Panc1 (cell line): ENCODE measurements around the gene TSC1. TPM values are rescaled to one million over a fixed set of nuclear protein-coding genes. Genes with fewer than 3 reads are reported as not detected.

ENCODE experiments used
- ATAC-seq: fragments of 200-7000 bp; cut with Tn5 transposase; 2 replicates; pipeline ENCODE4 v1.9.1; 2020; ENCODE audit warnings: mild to moderate bottlenecking, moderate library complexity
- BruUV-seq: library from RNA; stranded (reverse); fragments of 400-500 nt; replicated peaks from 2 replicates; lab custom pipeline; 2021; lab: Mats Ljungman, UMichigan
- CTCF ChIA-PET: fragments of 300-600 bp; sonication (Branson Sonifier 250); formaldehyde crosslinking; loops from one replicate; lab custom pipeline; 2022; ENCODE audit warnings: antibody characterized with exemption; lab: Charles Lee
- POLR2A ChIA-PET: fragments of 300-600 bp; sonication (Branson Sonifier 250); formaldehyde crosslinking; loops from one replicate; lab custom pipeline; 2022; ENCODE audit warnings: antibody characterized with exemption; lab: Charles Lee
- DNase-seq: peaks from one replicate; pipeline ENCODE4 v3.0.0-alpha.2; 2010; ENCODE audit warnings: low read depth, low spot score
- H3K27ac ChIP-seq: 2 replicates; pipeline ENCODE4 v1.5.1; 2011; ENCODE audit warnings: mild to moderate bottlenecking, low read length, inconsistent platforms
- H3K27me3 ChIP-seq: fragments of 200-500 bp; sonication (Bioruptor generic); 2 replicates; pipeline ENCODE4 v1.6.0; 2014; ENCODE audit warnings: low read length, inconsistent platforms; ENCODE audit not compliant: control insufficient read depth, insufficient read depth
- H3K36me3 ChIP-seq: fragments of 200-500 bp; sonication (Bioruptor generic); 2 replicates; pipeline ENCODE4 v1.5.1; 2014; ENCODE audit warnings: inconsistent platforms, mild to moderate bottlenecking, low read length, moderate library complexity; ENCODE audit not compliant: control insufficient read depth, insufficient read depth
- H3K4me1 ChIP-seq: 2 replicates; pipeline ENCODE4 v1.5.1; 2011; ENCODE audit warnings: inconsistent platforms, mild to moderate bottlenecking, low read length, moderate library complexity; ENCODE audit not compliant: control insufficient read depth, insufficient read depth
- H3K4me3 ChIP-seq, 2 experiments: 2 replicates each; pipeline ENCODE4 v1.5.1; 2011 to 2012; ENCODE audit warnings: low read depth in 2 of 2, low read length in 2 of 2, mild to moderate bottlenecking in 2 of 2, inconsistent platforms in 1 of 2, moderate library complexity in 1 of 2
- H3K9me3 ChIP-seq: fragments of 200-500 bp; sonication (Bioruptor generic); 2 replicates; pipeline ENCODE4 v1.5.1; 2014; ENCODE audit warnings: low read depth, mild to moderate bottlenecking, inconsistent platforms, low read length, moderate library complexity; ENCODE audit not compliant: control insufficient read depth, insufficient read depth
- CTCF ChIP-seq: fragments of 450-650 bp; IDR thresholded peaks from 2 replicates; pipeline ENCODE4 v1.5.1; 2017; ENCODE audit warnings: mild to moderate bottlenecking
- POLR2AphosphoS5 ChIP-seq: IDR thresholded peaks from 2 replicates; pipeline ENCODE4 v1.6.1; 2012; ENCODE audit warnings: mild to moderate bottlenecking, low read depth, low read length, moderate library complexity
- REST ChIP-seq, 2 experiments: IDR thresholded peaks; 2 replicates each; pipeline ENCODE4 v1.6.1; 2011 to 2012; ENCODE audit warnings: low read depth in 2 of 2, control low read depth in 1 of 2, low read length in 1 of 2, mild to moderate bottlenecking in 1 of 2, moderate library complexity in 1 of 2; ENCODE audit not compliant: insufficient read depth in 1 of 2
- SIN3A ChIP-seq: IDR thresholded peaks from 2 replicates; pipeline ENCODE4 v1.6.1; 2012; ENCODE audit warnings: low read depth, mild to moderate bottlenecking, low read length, moderate library complexity, borderline replicate concordance; ENCODE audit not compliant: insufficient read depth
- TCF7L2 ChIP-seq: IDR thresholded peaks from 2 replicates; pipeline ENCODE4 v1.6.1; 2011; ENCODE audit warnings: mild to moderate bottlenecking, low read depth, low read length, inconsistent platforms
- in situ Hi-C: cut with HindIII; loops from 2 replicates; pipeline ENCODE4 v1.10.0; 2016; ENCODE audit warnings: low sequenced_read_pairs, low pct_unique_long_range_greater_than_20kb
- intact Hi-C: fragments of 100-400 bp; cut with micrococcal nuclease; formaldehyde crosslinking; loops from one replicate; pipeline ENCODE4 v1.10.0; 2022; ENCODE audit not compliant: unreplicated experiment
- total RNA-seq: library from RNA; stranded (reverse); gene quantifications from one replicate; pipeline ENCODE4 v1.2.1, GENCODE V29; 2021; ENCODE audit not compliant: unreplicated experiment

TSC1 gene
- total RNA-seq, 1 experiment from 2014 or later: 27.4 TPM

- intact Hi-C loops (no loop called here), in situ Hi-C loops (no loop called here)
- no peak overlapping the region for H3K27ac ChIP-seq
- H3K4me3 ChIP-seq: no peak overlapping the region
- no peak for DNase-seq
- no peaks in the 10 kb centered on the region for H3K4me1 ChIP-seq
- ATAC-seq: no peak
- ChIA-PET CTCF (no interaction called here), POLR2A (no interaction called here)
- no TSS peak for BruUV-seq
- TF ChIP-seq SIN3A: no peak
- H3K9me3 ChIP-seq: no peaks in the 10 kb centered on the region
- H3K36me3 ChIP-seq: no peaks in the 10 kb centered on the region
- peaks cover 2% of the 10 kb centered on the region; the same call in 1 of the 2 replicates for H3K27me3 ChIP-seq
Measured at GRCh38 chr9:132980157-132980556, 35.7 kb upstream of the TSC1 start.

- Histone ChIP-seq H3K4me1 (no peaks in the 10 kb centered on the region), H3K27me3 (peaks cover 2% of the 10 kb centered on the region; the same call in 1 of the 2 replicates), H3K27ac (no peak within 1 kb of the TSS), H3K4me3 (no peak within 1 kb of the TSS), H3K9me3 (no peaks in the 10 kb centered on the region), H3K36me3 (no peaks in the 10 kb centered on the region)
- ChIA-PET CTCF (no interaction called here), POLR2A (no interaction called here)
- DNase-seq: no peak
- in situ Hi-C loops (no loop called here), intact Hi-C loops (loop anchor here (10.0 kb wide), 1 partner anchor 174 kb away; no protein-coding TSS in a partner anchor)
- BruUV-seq: no TSS peak
- no peak for ATAC-seq
- TF ChIP-seq TCF7L2: no peak
- no peak for TF ChIP-seq SIN3A
- no peak for TF ChIP-seq REST (IDR thresholded peaks at IDR 0.05; ENCODE audit: insufficient read depth in 1 of 2, low read depth in 2 of 2, low read length in 1 of 2)
- TF ChIP-seq POLR2AphosphoS5: no peak
- no peak for TF ChIP-seq CTCF
Measured at GRCh38 chr9:132978451-132979131, 34.2 kb upstream of the TSC1 start, which contains the start of gene GFI1B. GFI1B (plus strand) TSS chr9:132978694; CDS start chr9:132986679, 7,985 bp downstream.

GRCh38 chr9:132978112-132978450 lies 33.7 kb upstream of the TSC1 start:
- ChIA-PET CTCF (interaction anchor here (1.1 kb wide), 1 partner anchor 24 kb away, joined by 4 read pairs; no protein-coding TSS in a partner anchor), POLR2A (no interaction called here)
- no peaks in the 10 kb centered on the region for H3K36me3 ChIP-seq
- intact Hi-C loops (loop anchor here (10.0 kb wide), 1 partner anchor 173 kb away; no protein-coding TSS in a partner anchor), in situ Hi-C loops (no loop called here)
- peaks cover 2% of the 10 kb centered on the region; the same call in 1 of the 2 replicates for H3K27me3 ChIP-seq
- no peaks in the 10 kb centered on the region for H3K9me3 ChIP-seq
- no TSS peak for BruUV-seq
- H3K4me3 ChIP-seq: no peak overlapping the region
- H3K4me1 ChIP-seq: no peaks in the 10 kb centered on the region
- no peak for TF ChIP-seq REST (IDR thresholded peaks at IDR 0.05; ENCODE audit: insufficient read depth in 1 of 2, low read depth in 2 of 2, low read length in 1 of 2)
- no peak for TF ChIP-seq SIN3A
- no peak overlapping the region for H3K27ac ChIP-seq
- DNase-seq: no peak
- ATAC-seq: no peak
